GM18498 (cell line): ENCODE results near the gene PCNP.
"Not testable (repeated sequence)": the region's sequence is repeated elsewhere in the genome, so short reads cannot be mapped to it uniquely, and the experiment has no call there.

Experiments used
- ATAC-seq: cut with Tn5 transposase; IDR thresholded peaks from one replicate; pipeline ENCODE4 v1.9.1; 2021; ENCODE audit warnings: mild to moderate bottlenecking, moderate library complexity; ENCODE audit not compliant: unreplicated experiment

Gene PCNP, protein sequence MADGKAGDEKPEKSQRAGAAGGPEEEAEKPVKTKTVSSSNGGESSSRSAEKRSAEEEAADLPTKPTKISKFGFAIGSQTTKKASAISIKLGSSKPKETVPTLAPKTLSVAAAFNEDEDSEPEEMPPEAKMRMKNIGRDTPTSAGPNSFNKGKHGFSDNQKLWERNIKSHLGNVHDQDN

DNA sequence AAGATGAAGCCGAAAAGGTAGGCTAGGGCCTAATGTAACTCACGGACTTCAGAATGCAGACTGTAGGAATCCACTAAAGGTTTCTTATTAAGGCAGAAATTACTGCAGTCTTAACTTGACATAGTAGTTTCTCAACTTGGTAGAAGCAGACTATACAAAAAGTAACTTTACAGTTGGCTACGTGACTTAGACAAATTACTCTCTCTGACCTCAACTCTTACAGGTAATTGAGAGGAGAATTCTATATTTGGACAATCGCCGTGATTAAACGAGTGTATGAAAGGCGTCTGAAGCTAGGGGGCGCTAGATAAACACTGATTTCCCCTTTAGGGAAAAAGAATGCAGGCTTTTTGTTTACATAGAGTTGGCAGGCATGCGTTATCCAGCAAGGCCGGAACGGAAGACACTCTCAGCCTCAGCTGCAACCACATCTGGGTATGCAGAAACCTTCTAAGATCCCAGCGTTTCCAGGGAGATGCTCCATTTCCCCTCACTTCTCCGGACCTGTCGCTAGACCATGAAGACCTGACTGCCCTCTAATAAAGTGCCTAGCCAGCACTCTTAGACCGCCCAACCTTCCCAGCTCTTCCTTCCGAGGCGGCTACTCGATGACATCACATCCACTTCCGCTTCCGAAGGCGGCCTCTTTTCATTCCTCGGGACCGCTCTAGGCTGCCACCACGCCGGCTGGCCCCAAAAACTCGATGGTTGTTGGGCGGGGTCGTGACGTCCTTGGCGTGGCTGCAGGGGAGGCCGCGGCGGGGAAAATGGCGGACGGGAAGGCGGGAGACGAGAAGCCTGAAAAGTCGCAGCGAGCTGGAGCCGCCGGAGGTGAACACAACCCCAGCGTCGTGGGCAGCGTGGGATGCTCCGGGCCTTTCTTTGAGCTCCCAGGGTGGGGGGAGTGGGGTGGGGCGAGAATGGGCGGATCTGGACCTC lies at the start of gene PCNP:
PCNP (plus strand) TSS at position 732 of the 939 bp plus-strand sequence; CDS start at position 768, 36 bp downstream.
- peak; percentile 86 for ATAC-seq

DNA sequence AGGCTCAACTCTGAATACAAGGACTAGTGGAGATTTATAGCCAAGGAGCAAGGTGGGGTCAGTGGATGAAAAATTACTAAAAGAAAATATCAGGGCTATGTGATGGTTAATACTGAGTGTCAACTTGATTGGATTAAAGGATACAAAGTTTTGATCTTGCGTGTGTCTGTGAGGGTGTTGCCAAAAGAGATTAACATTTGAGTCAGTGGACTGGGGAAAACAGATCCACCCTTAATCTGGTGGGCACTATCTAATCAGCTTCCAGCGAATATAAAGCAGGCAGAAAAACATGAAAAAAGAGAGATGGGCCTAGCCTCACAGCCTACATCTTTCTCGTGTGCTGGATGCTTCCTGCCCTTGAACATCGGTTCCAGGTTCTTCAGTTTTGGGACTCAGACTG lies 46.5 kb upstream of the PCNP start:
- ATAC-seq = no peak

DNA sequence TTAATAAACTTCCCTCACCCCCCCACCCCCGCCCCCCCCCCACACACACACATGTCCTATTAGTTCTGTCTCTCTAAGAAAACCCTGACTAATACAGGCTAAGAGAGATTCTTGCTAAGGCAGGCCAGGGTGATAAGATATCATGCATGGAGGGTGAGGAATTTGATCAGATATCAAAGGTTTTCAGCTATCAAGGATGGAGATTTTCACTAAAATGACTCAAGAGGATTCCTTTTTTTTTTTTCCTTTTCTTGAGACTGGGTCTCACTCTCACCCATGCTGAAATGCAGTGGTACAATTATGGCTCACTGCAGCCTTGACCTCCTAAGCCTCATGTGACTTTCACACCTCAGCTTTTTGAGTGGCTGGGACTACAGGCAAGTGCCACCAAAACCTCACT lies 46.1 kb upstream of the PCNP start:
- ATAC-seq = no peak

DNA sequence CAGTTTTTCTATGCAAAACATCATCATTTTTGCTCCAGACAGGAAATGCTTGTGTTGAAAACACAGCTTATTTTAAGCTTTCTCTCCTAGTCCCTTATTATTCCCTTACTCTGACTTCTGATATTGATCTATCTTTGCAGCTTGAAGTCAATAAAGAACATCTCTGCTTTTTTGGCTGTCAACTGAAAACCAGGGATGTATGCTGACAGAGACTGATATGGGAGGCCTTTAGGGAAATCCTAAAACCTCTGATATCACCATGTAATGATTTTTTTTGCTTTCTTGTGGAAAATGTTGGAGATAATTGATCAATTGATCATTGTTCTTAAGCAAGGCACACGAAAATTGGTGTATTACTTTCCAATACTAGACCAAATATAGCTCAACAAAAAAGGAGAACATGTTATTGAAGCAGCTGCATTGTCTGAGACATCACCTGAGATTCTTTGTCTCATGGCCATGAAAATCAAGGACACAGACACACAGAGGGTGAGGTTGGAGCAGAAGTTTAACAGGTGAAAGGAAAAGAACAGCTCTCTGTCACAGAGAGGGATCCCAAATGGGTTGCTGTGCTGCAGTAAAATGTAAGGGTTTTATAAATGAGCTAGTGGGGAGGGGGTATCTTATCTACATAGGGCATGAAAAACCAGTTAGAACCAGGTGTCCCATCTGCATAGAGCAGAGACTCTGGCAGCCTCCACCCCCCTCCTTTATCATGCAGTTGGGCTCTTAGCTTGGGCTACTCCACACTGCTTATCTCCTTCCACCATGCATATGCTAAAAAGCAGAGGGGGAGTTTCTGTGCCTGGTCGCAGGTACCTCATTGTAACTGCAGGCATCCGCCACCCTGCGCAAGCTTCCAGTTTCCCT lies 43.9 kb upstream of the PCNP start:
- ATAC-seq = no peak

DNA sequence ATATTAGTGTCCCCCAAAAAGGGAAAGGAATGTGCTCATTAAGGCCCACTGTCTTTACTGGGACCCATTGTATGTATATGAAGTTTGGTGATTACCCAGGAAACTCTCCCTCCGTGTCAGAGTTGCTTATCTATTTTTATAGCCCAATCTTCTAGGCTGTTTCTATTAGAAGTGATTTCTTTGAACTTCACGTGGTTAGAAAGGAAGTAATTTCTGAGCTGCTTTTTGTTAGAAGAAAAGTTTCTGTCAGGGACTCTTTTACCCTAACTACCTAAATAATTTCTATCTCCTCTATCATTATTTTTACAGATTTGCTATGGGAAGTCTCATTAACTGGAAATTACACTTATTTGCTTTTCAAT lies 43.3 kb upstream of the PCNP start:
- ATAC-seq = no peak

DNA sequence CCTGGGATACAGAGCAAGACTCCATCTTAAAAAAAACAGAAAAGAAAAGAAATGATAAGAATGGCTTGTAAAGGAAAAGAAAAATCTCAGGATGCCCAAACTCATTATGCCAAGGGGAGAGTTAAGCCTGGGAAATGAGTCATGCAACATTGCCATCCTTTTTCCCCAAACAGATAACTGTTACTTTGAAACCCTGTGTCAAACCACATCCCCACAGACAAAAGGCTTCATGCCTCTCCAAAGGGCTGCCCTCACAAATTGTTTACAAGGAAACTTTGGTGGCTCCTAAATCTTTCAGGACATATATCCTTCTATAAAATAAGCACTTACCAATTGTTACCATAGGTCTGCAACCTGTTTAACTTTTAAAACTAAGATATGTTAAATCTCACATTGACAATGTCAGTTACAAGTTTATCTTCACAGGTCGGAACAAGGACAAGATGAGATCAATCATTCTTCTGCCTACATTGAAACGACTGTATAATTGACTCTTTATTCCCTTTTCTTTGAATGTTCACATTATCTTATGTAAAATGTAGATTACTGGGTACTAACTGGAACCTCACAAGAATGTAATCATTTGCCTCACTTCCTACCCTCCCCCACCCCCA lies 42.4 kb upstream of the PCNP start:
- no peak for ATAC-seq

DNA sequence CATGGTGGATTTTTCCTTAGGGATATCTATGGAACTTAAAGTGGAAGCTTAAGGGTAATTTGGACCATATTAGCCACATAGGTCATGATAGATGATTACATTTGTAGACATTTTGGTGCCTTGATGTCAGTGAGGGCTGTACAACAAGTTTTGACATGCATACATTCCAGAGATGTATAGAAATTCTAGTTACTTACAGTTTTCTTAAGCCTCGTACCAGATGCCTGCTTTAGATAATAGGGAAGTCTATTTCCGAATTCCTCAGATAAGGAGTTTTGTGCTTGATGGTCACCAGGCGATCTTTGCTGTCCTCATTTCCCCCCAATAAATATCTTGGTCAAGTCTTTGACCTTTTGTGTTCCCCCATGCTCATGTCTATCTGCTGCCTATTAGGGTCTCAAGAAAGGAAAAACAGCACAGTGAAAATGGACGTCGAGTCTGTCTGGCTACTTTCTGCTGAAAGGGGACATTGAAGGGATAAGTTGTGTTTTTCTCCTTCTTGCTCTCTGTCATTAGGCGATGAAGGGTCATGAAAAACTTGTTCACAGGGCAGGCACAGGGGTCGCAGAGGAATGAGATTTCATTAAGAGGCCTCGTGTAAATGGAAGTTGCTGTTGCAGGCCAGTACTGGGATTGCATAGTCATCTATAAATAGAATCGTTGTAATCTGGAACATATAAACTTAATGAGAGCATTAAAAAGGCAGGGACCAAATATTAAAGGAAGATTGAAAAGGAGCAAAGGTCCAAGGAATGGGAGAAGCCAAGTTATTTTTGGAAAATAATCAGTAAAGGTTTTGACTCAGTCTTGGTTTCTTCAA lies 41.0 kb upstream of the PCNP start:
- no peak for ATAC-seq

DNA sequence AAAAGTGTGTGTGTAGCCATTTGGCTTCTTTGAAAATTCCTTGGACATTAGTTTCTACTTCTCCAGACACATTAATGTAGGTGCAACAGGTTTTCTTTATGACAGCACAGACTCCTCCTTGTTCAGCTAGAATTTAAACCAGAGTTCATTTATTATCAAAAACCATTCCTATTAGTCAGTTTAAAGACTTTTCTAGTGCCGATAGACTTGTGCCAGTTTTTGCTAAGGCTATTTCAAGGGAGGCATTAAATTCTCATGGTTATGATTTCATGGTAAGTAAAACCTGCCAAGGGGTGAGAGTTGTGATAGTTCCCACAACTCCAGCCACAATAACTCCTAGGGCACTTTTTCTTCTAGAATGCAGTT lies 40.4 kb upstream of the PCNP start:
- ATAC-seq = no peak

DNA sequence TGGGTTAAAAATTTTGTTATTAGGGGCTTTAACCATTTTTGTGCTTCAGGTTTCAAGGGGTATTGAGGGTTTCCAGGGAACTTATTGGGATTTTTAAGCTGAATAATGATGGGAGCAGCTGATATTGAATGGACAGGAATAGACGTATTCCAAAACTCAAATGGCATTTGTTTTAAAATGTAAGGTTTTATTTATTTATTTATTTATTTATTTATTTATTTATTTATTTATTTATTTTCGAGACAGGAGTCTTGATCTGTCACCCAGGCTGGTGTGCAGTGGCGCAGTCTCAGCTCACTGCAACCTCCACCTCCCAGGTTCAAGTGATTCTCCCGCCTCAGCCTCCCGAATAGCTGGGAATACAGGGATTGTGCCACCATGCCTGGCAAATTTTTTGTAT lies 38.8 kb upstream of the PCNP start:
- ATAC-seq = no peak

DNA sequence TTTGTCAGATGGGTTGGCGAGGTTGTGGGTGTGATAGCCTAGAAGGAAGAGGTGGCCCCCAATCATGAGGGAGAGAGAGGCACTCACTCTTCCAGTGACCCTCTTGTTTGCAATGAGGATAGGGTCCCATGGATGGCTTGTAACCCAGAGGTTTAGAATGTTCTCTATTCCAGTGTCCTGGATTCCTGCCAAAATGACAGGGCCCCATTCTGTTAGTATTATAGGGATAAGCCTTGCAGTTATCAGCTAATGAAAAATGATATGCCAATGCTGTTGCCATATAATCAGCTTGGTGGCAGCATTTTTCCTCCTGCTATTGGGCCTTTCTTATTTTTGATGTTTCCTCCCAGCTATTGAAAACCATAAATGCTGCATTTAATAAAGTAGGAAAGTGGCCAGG lies 37.7 kb upstream of the PCNP start:
- no peak for ATAC-seq

DNA sequence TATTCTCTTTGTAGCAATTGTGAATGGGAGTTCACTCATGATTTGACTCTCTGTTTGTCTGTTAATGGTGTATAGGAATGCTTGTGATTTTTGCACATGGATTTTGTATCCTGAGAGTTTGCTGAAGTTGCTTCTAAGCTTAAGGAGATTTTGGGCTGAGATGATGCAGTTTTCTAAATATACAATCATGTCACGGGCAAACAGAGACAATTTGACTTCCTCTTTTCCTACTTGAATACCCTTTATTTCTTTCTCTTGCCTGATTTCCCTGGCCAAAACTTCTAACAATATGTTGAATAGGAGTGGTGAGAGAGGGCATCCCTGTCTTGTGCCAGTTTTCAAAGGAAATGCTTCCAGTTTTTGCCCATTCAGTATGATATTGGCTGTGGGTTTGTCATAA lies 37.0 kb upstream of the PCNP start:
- not testable (repeated sequence) for ATAC-seq

DNA sequence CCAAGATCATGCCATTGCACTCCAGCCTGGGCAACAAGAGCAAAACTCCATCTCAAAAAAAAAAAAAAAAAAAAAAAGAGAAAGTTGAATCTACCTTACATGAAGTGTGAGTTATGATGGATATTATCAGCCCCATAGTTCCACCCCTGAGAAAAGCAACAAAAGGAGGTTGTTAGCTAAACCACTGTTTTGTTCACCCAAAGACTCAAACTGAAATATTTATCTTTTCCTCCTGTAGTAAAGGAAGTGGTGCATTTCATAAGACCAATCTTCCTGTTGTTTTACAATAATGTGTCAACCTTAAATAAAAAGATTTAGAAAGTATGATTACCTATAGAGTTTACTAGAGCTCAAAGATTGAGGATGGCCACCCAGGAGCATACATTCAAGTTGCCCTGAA lies 31.0 kb upstream of the PCNP start:
- ATAC-seq = no peak

DNA sequence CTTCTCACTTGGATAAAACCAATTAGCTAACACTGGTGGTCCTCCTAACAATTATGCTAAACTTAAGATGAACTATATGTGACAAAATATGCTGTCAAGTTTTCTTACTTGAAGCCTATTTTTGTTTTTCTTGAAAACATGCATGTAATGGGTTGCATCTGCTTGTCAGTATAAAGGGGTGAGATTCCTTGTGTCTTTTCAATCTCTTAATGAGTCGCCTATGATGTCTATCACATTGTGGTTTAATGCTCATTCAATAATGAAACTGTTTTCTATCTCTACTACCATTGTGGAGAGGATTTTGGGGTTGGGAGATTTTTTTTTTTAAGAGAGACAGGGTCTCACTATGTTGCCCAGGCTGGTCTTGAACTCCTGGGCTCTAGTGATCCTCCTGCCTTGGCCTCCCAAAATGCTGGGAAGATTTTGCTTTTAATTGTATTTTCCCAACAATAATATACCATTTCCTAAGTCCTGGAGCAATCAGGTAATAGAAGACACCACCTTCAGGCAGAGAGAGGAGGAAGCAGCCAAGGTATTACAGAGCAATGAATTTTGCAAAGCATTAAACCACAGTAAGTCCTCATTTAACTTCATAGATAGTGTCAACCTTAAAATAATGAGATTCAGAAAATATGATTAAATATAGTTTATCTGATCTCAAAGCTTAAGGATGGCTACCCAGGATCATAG lies 29.7 kb upstream of the PCNP start:
- no peak for ATAC-seq

DNA sequence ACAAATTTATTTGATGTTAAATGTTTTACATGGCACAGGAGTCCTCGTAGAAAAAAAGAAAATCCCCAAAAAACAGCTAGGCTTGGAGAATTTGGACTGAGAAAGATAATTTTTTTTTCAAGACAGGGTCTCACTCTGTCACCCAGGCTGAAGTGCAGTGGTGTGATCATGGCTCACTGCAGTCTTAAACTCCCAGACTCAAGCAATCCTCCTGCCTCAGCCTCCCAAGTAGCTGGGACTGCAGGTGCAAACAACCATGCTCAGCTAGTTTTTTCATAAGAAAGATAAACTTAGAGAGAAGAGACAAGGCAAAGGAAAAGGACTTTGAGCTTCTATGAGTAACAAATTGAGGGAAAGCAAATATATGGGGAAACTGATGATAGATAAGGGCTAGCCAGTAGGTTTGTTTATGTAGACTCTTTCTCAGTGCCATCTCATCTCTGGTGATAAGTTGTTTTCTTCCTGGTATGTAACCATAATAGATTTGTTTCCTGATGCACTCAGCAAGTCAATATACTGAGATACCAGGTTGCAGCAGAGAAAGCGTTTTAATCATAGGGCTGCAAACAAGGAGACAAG lies 25.4 kb upstream of the PCNP start:
- no peak for ATAC-seq

DNA sequence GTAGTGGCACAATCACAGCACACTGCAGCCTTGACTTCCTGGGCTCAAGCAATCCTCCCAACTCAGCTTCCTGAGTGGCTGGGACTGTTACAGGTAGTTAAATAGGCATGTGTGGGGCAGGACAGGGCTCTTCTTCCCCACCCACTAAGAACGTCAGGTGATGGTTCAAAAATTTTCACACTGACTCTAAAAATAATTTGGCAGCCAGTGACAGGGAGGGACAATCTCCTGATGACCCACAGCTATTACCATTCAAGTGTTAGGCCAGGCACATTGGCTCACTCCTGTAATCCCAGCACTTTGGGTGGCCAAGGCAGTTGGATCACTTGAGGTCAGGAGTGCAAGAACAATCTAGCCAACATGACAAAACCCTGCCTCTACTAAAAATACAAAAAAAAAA lies 24.5 kb upstream of the PCNP start:
- no peak for ATAC-seq

DNA sequence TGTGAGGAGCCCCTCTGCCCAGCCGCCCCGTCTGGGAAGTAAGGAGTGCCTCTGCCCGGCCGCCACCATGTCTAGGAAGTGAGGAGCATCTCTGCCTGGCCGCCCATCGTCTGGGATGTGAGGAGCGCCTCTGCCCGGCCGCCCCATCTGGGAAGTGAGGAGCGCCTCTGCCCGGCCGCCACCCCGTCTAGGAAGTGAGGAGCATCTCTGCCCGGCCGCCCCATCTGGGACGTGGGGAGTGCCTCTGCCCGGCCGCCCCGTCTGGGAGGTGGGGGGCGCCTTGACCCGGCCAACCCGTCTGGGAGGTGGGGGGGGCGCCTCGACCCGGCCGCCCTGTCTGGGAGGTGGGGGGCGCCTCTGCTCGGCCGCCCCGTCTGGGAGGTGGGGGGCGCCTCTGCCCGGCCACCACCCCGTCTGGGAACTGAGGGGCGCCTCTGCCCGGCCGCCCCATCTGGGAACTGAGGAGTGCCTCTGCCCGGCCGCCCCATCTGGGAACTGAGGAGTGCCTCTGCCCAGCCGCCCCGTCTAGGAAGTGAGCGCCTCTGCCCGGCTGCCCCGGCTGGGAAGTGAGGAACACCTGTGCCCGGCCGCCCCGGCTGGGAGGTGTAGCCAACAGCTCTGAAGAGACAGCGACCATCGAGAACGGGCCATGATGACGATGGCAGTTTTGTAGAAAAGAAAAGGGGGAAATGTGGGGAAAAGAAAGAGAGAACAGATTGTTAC lies 22.5 kb upstream of the PCNP start:
- ATAC-seq = not testable (repeated sequence)

DNA sequence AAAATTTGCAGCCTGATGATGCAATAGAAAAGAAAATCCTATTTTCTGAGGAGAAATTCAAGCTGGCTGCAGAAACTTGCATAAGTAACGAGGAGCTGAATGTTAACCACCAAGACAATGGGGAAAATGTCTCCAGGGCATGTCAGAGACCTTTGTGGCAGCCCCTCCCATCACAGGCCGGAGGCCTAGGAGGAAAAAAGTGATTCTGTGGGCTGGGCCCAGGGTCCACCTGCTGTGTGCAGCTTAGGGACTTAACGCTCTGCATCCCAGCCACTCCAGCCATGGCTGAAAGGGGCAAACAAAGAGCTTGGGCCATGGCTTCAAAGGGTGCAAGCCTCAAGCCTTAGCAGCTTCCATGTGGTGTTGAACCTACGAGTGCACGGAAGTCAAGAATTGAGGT lies 20.6 kb upstream of the PCNP start:
- ATAC-seq = not testable (repeated sequence)

DNA sequence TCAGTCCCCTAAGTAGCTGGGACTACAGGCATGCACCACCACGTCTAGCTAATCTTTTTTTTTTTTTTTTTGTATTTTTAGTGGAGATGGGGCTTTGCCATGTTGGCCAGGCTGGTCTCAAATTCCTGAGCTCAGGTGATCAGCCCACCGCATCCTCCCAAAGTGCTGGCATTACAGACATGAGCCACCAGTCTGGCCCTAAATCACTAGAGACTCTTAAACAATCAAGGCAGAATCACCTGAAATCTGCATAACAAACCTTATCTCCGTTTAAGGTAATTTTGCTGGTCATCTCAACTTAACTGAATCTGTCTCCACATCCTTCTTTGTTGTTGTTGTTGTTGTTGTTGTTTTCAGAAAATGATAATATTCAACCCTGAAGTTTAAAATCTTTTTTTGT lies 17.9 kb upstream of the PCNP start:
- ATAC-seq = no peak
